HAP-1 (cell line): Measurements from ENCODE around the gene TCEA2.

Source experiments
- DNase-seq, 2 experiments: peaks; one replicate each; pipeline ENCODE4 v3.0.0-alpha.2; 2016 to 2020; ENCODE audit warnings: low spot score in 2 of 2
- H3K27me3 ChIP-seq: fragments of 250-450 bp; sonication (Bioruptor Pico); 2 replicates; pipeline ENCODE4 v1.5.1; 2020; ENCODE audit warnings: low read depth, mild to moderate bottlenecking, moderate library complexity
- H3K36me3 ChIP-seq: fragments of 250-450 bp; sonication (Bioruptor Pico); replicated peaks from 2 replicates; pipeline ENCODE4 v1.5.1; 2020; ENCODE audit warnings: mild to moderate bottlenecking
- H3K4me1 ChIP-seq: fragments of 250-450 bp; sonication (Bioruptor Pico); 2 replicates; pipeline ENCODE4 v1.5.1; 2020; ENCODE audit warnings: mild to moderate bottlenecking
- H3K4me3 ChIP-seq: fragments of 250-450 bp; sonication (Bioruptor Pico); 2 replicates; pipeline ENCODE4 v1.5.1; 2020; ENCODE audit warnings: mild to moderate bottlenecking, moderate library complexity
- H3K9me3 ChIP-seq: fragments of 250-450 bp; sonication (Bioruptor Pico); 2 replicates; pipeline ENCODE4 v1.5.1; 2020; ENCODE audit warnings: mild to moderate bottlenecking, moderate library complexity
- in situ Hi-C: fragments of 300-500 bp; cut with MboI; formaldehyde crosslinking; loops from 3 replicates; pipeline ENCODE4 v1.14.3; 2020; ENCODE audit warnings: low sequenced_read_pairs, inconsistent platforms, mixed read lengths

TCEA2 gene

DNA sequence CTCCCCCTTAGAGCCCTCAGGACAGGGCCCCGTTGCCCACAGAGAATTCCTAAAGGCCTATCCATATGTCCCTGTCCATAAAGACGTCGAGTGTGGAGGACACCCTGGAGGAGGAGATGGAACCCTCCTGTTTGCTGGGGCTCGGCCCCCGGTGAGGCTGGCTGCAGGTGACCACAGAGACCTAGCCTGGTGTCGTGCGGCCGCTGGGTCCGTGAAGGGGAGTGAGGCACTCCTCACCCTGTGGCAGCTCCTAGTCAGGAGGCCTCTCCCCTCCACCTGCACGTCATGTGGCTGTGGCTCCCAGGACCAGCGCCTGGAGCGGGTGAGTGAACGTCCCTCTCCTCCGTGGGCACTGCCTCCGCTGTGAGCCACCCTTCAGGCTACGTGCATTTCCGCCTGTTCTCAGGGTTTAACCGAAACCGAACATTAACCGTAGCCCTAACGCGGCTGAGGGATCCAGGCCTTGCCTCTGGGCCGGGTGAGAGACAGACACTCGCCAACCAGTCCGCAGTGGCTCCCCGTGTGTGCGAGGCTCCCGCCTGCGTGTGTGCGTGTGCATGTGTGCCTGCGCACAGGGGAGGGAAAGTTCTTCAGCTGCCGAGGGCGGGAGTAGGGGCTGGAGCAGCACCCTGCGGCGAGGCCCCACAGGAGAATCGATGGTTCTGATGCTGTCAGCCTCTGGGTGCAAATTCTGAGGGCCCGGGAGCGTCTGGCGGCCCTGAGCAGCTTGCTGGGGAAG is 5.9 kb upstream of the TCEA2 start:
- DNase-seq, result no peak
- in situ Hi-C loops, result no loop called here
- H3K4me1 ChIP-seq, result no peaks in the 10 kb centered on the region; the same call in 1 of the 2 replicates
- H3K4me3 ChIP-seq, result no peak overlapping the region
- H3K9me3 ChIP-seq, result no peaks in the 10 kb centered on the region
- no peaks in the 10 kb centered on the region for H3K27me3 ChIP-seq
- no peaks in the 10 kb centered on the region for H3K36me3 ChIP-seq

- Histone ChIP-seq H3K4me3 (no peak overlapping the region), H3K4me1 (peaks cover 5% of the 10 kb centered on the region), H3K9me3 (no peaks in the 10 kb centered on the region), H3K36me3 (no peaks in the 10 kb centered on the region), H3K27me3 (no peaks in the 10 kb centered on the region)
- DNase-seq, result peak; percentile 36 to 93
- in situ Hi-C loops, result no loop called here
These were observed 5.1 kb upstream of the TCEA2 start for GRCh38 chr20:64057628-64058498.

GRCh38 chr20:64058536-64058935 is 4.5 kb upstream of the TCEA2 start:
- no peak for DNase-seq
- in situ Hi-C loops, result no loop called here
- no peak overlapping the region for H3K4me3 ChIP-seq
- peaks cover 5% of the 10 kb centered on the region for H3K4me1 ChIP-seq
- H3K9me3 ChIP-seq, result no peaks in the 10 kb centered on the region
- no peaks in the 10 kb centered on the region for H3K27me3 ChIP-seq
- H3K36me3 ChIP-seq, result no peaks in the 10 kb centered on the region

DNA sequence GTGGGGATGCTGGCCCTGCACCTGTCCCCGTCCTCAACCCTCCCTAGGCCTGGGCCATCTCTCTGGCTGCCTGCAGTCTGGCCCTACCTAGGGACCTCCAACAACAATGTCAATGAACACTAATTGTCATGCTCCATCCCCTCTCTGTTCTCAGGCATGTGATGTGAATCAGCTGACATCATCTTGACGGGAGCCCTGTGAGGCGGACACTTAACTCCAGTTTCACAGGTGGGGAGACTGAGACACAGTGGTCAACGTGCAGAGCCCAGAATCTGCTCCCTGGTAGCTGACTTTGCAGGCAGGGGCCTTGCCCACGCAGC is 762 bp upstream of the TCEA2 start:
- Histone ChIP-seq H3K9me3 (no peaks in the 10 kb centered on the region), H3K27me3 (no peaks in the 10 kb centered on the region), H3K4me3 (peak overlapping the region; percentile 76), H3K4me1 (peaks cover 9% of the 10 kb centered on the region), H3K36me3 (no peaks in the 10 kb centered on the region)
- in situ Hi-C loops, result no loop called here
- DNase-seq, result no peak

GRCh38 chr20:64063389-64064144 is 569 bp downstream of the TCEA2 start:
- Histone ChIP-seq H3K36me3 (no peaks in the 10 kb centered on the region), H3K9me3 (no peaks in the 10 kb centered on the region), H3K27me3 (no peaks in the 10 kb centered on the region), H3K4me1 (peaks cover 9% of the 10 kb centered on the region), H3K4me3 (peak overlapping the region; percentile 76)
- in situ Hi-C loops, result no loop called here
- peak in 1 of 2 experiments; percentile 67 for DNase-seq

GRCh38 chr20:64064145-64064698 is 1.2 kb downstream of the TCEA2 start:
- H3K4me3 ChIP-seq, result peak overlapping the region; percentile 76
- peaks cover 9% of the 10 kb centered on the region for H3K4me1 ChIP-seq
- no peaks in the 10 kb centered on the region for H3K27me3 ChIP-seq
- no peak for DNase-seq
- no peaks in the 10 kb centered on the region for H3K9me3 ChIP-seq
- in situ Hi-C loops, result no loop called here
- no peaks in the 10 kb centered on the region for H3K36me3 ChIP-seq

GRCh38 chr20:64065062-64065973 is 2.3 kb downstream of the TCEA2 start:
- peaks cover 9% of the 10 kb centered on the region for H3K4me1 ChIP-seq
- no peaks in the 10 kb centered on the region for H3K27me3 ChIP-seq
- in situ Hi-C loops, result no loop called here
- DNase-seq, result no peak
- H3K4me3 ChIP-seq, result no peak overlapping the region
- no peaks in the 10 kb centered on the region for H3K9me3 ChIP-seq
- no peaks in the 10 kb centered on the region for H3K36me3 ChIP-seq

DNA sequence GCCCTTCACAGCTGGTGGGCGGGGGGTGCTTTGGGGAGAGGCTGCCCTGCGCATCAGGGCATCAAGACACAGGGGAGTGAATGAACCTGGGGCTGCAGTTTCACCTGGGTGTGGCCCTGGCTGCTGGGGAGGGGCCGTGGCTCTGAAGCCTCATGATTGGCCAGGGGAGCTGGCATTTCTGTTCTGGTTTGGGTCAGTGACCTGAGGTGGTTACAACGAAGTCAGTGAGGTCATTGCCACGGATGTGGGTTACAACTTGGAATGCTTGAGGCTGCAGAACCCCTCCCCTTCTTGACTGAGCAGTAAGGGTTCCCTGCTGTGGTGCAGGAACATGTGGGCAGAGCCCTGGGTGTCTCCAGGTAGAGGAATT is 3.0 kb downstream of the TCEA2 start:
- peaks cover 9% of the 10 kb centered on the region for H3K4me1 ChIP-seq
- no peak for DNase-seq
- in situ Hi-C loops, result no loop called here
- H3K4me3 ChIP-seq, result no peak overlapping the region
- H3K27me3 ChIP-seq, result no peaks in the 10 kb centered on the region
- H3K36me3 ChIP-seq, result no peaks in the 10 kb centered on the region
- H3K9me3 ChIP-seq, result no peaks in the 10 kb centered on the region

GRCh38 chr20:64067005-64067632 is 4.1 kb downstream of the TCEA2 start:
- Histone ChIP-seq H3K27me3 (no peaks in the 10 kb centered on the region), H3K4me1 (peaks cover 9% of the 10 kb centered on the region), H3K36me3 (no peaks in the 10 kb centered on the region), H3K9me3 (no peaks in the 10 kb centered on the region), H3K4me3 (no peak overlapping the region)
- DNase-seq, result no peak
- in situ Hi-C loops, result no loop called here

DNA sequence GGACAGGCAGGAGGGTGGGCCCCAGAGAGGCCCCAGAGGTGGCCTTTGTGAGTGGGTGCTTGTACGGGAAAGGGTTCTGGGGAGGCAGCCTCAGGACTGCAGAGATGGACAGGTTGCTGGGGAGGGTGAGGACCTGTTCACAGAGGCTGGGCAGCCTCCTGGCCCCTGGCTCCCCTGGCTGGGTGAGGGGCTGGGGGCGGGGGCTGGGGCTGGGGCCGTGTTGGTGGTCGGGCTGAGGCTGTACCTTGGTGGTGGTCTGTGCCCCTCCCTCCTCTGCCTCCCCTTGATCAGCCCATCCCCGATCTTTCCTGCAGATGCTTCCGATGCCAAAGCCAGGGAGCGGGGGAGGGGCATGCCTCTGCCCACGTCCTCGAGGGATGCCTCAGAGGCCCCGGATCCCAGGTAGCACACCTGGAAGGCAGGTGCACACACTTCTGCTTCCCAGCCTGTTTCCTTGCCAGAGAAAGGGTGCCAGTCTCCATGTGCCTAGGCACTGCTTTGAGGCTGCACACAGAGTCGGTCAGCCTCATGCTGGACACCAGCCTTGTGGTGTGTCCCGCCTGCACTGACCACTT is 4.8 kb downstream of the TCEA2 start:
- no peaks in the 10 kb centered on the region for H3K9me3 ChIP-seq
- peaks cover 4% of the 10 kb centered on the region; the same call in 1 of the 2 replicates for H3K4me1 ChIP-seq
- DNase-seq, result no peak
- no peak overlapping the region for H3K4me3 ChIP-seq
- in situ Hi-C loops, result no loop called here
- no peaks in the 10 kb centered on the region for H3K36me3 ChIP-seq
- no peaks in the 10 kb centered on the region for H3K27me3 ChIP-seq

- H3K4me1 ChIP-seq, result peaks cover 4% of the 10 kb centered on the region; the same call in 1 of the 2 replicates
- H3K27me3 ChIP-seq, result no peaks in the 10 kb centered on the region
- in situ Hi-C loops, result no loop called here
- peaks cover 1% of the 10 kb centered on the region; the same call in 1 of the 2 replicates for H3K36me3 ChIP-seq
- DNase-seq, result no peak
- H3K9me3 ChIP-seq, result no peaks in the 10 kb centered on the region
- no peak overlapping the region for H3K4me3 ChIP-seq
These were observed 5.6 kb downstream of the TCEA2 start for GRCh38 chr20:64068386-64069208.

- Histone ChIP-seq H3K9me3 (no peaks in the 10 kb centered on the region), H3K36me3 (peaks cover 2% of the 10 kb centered on the region; the same call in 1 of the 2 replicates), H3K4me3 (no peak overlapping the region), H3K27me3 (no peaks in the 10 kb centered on the region), H3K4me1 (no peaks in the 10 kb centered on the region)
- no peak for DNase-seq
- in situ Hi-C loops, result no loop called here
These were observed 6.2 kb downstream of the TCEA2 start for GRCh38 chr20:64069209-64069613.
